GM12878 (cell line): Measurements from ENCODE around the gene CCNY. TPM values are rescaled to one million over a fixed set of nuclear protein-coding genes. Genes with fewer than 3 reads are reported as not detected.

Source experiments
- GATAD2B ChIP-seq: fragments of 450-650 bp; conservative IDR thresholded peaks from 2 replicates; pipeline ENCODE4 v1.6.1; 2017; ENCODE audit warnings: low read depth, mild to moderate bottlenecking, moderate library complexity
- polyA plus RNA-seq, 11 experiments: library from polyadenylated mRNA; depleted of rRNA in 4 of 11; unstranded in 6 of 11; stranded (reverse) in 5 of 11; fragments of >200 nt; fragmentation: Nextera tagmentation in 4 of 11; fragmentation: Illumina TruSeq in 1 of 11; extraction: Ambion mirVana in 4 of 11; extraction: Trizol in 1 of 11; gene quantifications; 1 replicate in 1 of 11; 2 replicates in 10 of 11; pipeline versions ENCODE4 v1.2.1 to v1.2.3, GENCODE V29; 2011 to 2016; ENCODE audit warnings: inconsistent platforms in 2 of 11, missing spikeins in 2 of 11, low read depth in 1 of 11
- total RNA-seq, 4 experiments: library from RNA; depleted of rRNA in 3 of 4; stranded (reverse); fragments of >200 nt in 3 of 4; fragmentation: Illumina TruSeq in 1 of 4; extraction: Trizol in 1 of 4; gene quantifications; 2 replicates each; pipeline versions ENCODE4 v1.2.1 to v1.2.3, GENCODE V29; 2013 to 2021
- TF ChIP-seq, protein P1 (sequence below): fragments of 450-650 bp; IDR thresholded peaks from 2 replicates; pipeline ENCODE4 v1.6.1; 2017; ENCODE audit warnings: mild to moderate bottlenecking, moderate library complexity
- TF ChIP-seq, protein P2 (sequence below): fragments of 450-650 bp; IDR thresholded peaks from 2 replicates; pipeline ENCODE4 v1.6.1; 2016; ENCODE audit warnings: mild to moderate bottlenecking, moderate library complexity, borderline replicate concordance

The CCNY gene
- total and polyA plus RNA-seq, 10 of the 15 experiments (the other 5 are each of a cell fraction or from before 2014, with no cell fraction given): 3.6 to 50.0 (median 26.1) TPM

DNA sequence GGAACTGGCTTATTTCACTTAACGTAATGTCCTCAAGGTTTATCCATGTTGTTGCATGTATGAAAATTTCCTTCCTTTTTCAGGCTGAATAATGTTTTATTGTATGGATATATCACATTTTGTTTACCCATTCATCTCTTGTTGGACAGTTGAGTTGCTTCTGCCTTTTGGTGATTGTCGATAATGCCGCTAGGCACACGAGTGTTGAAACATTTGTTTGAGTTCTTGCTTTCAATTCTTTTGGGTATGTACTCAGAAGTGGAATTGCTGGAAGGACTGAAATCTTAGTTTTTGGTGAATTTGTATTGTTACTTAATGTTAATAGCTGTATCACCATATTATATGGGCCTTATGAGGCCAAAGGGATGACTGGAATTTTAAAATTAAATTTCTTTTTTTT is 23.6 kb downstream of the CCNY start (continued):
- TF ChIP-seq, protein P1, sequence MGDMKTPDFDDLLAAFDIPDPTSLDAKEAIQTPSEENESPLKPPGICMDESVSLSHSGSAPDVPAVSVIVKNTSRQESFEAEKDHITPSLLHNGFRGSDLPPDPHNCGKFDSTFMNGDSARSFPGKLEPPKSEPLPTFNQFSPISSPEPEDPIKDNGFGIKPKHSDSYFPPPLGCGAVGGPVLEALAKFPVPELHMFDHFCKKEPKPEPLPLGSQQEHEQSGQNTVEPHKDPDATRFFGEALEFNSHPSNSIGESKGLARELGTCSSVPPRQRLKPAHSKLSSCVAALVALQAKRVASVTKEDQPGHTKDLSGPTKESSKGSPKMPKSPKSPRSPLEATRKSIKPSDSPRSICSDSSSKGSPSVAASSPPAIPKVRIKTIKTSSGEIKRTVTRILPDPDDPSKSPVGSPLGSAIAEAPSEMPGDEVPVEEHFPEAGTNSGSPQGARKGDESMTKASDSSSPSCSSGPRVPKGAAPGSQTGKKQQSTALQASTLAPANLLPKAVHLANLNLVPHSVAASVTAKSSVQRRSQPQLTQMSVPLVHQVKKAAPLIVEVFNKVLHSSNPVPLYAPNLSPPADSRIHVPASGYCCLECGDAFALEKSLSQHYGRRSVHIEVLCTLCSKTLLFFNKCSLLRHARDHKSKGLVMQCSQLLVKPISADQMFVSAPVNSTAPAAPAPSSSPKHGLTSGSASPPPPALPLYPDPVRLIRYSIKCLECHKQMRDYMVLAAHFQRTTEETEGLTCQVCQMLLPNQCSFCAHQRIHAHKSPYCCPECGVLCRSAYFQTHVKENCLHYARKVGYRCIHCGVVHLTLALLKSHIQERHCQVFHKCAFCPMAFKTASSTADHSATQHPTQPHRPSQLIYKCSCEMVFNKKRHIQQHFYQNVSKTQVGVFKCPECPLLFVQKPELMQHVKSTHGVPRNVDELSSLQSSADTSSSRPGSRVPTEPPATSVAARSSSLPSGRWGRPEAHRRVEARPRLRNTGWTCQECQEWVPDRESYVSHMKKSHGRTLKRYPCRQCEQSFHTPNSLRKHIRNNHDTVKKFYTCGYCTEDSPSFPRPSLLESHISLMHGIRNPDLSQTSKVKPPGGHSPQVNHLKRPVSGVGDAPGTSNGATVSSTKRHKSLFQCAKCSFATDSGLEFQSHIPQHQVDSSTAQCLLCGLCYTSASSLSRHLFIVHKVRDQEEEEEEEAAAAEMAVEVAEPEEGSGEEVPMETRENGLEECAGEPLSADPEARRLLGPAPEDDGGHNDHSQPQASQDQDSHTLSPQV: no peak
- TF ChIP-seq, protein P2, sequence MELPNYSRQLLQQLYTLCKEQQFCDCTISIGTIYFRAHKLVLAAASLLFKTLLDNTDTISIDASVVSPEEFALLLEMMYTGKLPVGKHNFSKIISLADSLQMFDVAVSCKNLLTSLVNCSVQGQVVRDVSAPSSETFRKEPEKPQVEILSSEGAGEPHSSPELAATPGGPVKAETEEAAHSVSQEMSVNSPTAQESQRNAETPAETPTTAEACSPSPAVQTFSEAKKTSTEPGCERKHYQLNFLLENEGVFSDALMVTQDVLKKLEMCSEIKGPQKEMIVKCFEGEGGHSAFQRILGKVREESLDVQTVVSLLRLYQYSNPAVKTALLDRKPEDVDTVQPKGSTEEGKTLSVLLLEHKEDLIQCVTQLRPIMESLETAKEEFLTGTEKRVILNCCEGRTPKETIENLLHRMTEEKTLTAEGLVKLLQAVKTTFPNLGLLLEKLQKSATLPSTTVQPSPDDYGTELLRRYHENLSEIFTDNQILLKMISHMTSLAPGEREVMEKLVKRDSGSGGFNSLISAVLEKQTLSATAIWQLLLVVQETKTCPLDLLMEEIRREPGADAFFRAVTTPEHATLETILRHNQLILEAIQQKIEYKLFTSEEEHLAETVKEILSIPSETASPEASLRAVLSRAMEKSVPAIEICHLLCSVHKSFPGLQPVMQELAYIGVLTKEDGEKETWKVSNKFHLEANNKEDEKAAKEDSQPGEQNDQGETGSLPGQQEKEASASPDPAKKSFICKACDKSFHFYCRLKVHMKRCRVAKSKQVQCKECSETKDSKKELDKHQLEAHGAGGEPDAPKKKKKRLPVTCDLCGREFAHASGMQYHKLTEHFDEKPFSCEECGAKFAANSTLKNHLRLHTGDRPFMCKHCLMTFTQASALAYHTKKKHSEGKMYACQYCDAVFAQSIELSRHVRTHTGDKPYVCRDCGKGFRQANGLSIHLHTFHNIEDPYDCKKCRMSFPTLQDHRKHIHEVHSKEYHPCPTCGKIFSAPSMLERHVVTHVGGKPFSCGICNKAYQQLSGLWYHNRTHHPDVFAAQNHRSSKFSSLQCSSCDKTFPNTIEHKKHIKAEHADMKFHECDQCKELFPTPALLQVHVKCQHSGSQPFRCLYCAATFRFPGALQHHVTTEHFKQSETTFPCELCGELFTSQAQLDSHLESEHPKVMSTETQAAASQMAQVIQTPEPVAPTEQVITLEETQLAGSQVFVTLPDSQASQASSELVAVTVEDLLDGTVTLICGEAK: no peak
- no peak for TF ChIP-seq GATAD2B
